HG02973 (cell line): ENCODE data around the gene ATP6V0E1.
"Not testable (repeated sequence)": the region's sequence is repeated elsewhere in the genome, so short reads cannot be mapped to it uniquely, and the experiment has no call there.

Experiments
- ATAC-seq: cut with Tn5 transposase; IDR thresholded peaks from one replicate; pipeline ENCODE4 v1.9.1; 2021; ENCODE audit warnings: moderate library complexity; ENCODE audit not compliant: unreplicated experiment

The ATP6V0E1 gene

DNA sequence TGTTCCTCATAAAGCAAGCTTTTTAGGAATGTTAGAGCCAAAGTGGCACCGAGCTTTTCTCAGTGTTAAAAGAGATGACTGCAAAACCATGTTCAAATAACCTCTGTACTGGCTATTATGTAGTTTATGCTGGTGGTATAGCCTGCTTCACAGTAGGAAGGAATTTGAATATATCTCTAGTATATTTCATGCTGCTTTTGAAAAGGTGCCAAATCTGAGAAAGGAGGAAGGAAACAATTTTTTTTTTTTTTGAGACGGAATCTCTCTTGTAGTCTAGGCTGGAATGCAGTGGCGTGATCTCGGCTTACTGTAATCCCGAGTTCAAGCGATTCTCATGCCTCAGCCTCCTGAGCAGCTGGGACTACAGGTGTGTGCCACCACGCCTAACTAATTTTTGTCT is 86.1 kb downstream of the ATP6V0E1 start:
- no peak for ATAC-seq

DNA sequence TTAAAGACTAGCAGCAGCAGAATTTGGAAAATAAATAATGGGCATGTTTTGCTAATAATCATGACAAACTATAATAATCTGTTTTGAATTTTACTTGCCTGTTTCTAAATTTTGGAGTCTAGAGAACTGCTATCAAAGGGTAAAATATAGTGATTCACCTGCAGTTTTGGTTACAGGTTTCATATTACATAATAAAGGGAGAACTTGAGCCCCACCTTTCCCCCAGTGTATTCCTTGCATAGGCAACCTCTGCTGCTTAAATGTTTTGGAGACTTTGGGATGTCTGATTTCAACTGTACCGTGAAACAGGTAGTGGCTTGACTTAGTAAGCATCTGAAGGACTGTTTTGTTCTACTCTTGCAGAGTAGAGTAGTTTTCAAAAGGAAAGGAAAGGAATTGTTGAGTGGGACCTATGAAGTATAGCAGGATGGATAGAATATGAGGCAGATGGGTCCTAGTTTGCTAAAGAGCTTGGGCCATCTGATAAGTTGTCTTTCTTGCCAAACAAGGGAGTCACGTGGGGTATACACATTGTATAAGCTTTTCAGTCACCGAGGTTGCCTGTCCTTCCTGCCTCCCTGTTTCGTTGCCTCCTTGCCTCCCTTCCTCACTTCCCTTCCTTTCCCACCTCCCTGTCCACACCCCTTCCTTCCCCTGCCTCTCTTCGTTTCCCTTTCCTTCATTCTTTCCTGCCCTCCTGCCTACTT is 91.7 kb downstream of the ATP6V0E1 start:
- ATAC-seq: no peak

GRCh38 chr5:173075970-173076369 is 92.4 kb downstream of the ATP6V0E1 start:
- no peak for ATAC-seq

DNA sequence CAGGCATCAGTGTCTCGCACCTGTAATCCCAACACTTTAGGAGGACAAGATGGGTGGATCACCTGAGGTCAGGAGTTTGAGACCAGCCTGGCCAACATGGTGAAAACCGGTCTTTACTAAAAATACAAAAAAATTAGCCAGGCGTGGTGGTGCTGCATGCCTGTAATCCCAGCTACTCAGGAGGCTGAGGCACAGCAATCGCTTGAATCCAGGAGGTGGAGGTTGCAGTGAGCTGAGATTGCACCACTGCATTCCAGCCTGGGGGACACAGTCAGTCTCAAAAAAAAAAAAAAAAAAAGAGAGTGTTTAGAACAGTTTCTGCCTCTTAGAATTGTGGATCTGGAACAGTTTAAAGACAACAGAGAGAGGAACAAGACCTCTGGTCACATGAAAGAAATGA is 92.9 kb downstream of the ATP6V0E1 start:
- not testable (repeated sequence) for ATAC-seq

DNA sequence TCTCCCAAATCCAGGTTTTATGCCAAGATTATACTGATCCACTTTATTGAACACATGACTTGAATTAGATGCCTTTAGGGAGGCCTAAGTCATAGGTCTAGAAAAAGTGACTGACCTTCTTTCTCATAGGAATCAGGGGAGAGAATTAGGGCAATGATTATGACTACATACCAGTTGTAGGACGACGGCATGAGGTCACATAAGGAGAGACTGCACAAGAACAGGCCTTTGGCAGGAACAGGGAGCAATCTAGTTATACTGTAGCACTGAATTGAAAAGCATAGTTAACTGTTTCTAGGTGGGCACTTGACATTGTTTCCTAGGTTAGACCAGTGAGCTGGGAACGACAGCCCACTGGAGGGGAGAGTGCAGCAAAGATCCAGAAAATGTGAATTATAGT is 95.3 kb downstream of the ATP6V0E1 start:
- ATAC-seq: no peak
